DOHH2 (cell line): ENCODE measurements around the gene CGB3.
A peak's percentile ranks its signal among the peaks of the same experiment; 100 is the strongest.

Experiments
- H3F3A ChIP-seq: fragments of 200-600 bp; sonication (generic), shearing (Covaris generic); 2 replicates; pipeline ENCODE4 v1.6.0; 2016; ENCODE audit warnings: antibody characterized with exemption, mild to moderate bottlenecking; ENCODE audit not compliant: control insufficient read depth, insufficient read depth
- H3K27ac ChIP-seq: fragments of 200-600 bp; sonication (generic); 2 replicates; pipeline ENCODE4 v1.5.1; 2014; ENCODE audit warnings: low read depth, mild to moderate bottlenecking, low read length, moderate library complexity
- H3K27me3 ChIP-seq: fragments of 200-600 bp; sonication (generic); 2 replicates; pipeline ENCODE4 v1.6.1; 2014; ENCODE audit warnings: mild to moderate bottlenecking, low read length, mixed read lengths; ENCODE audit not compliant: control insufficient read depth
- H3K36me3 ChIP-seq: fragments of 200-600 bp; sonication (generic); 2 replicates; pipeline ENCODE4 v1.6.1; 2014; ENCODE audit warnings: mild to moderate bottlenecking, low read length, moderate library complexity, mixed read lengths; ENCODE audit not compliant: control insufficient read depth
- H3K4me1 ChIP-seq: fragments of 200-600 bp; sonication (generic); 2 replicates; pipeline ENCODE4 v1.6.1; 2014; ENCODE audit warnings: mild to moderate bottlenecking, low read length, mixed read lengths; ENCODE audit not compliant: control insufficient read depth
- H3K4me2 ChIP-seq: fragments of 200-600 bp; sonication (generic); 2 replicates; pipeline ENCODE4 v1.6.0; 2014; ENCODE audit warnings: mild to moderate bottlenecking, low read length, moderate library complexity
- H3K4me3 ChIP-seq: fragments of 200-600 bp; sonication (generic); 2 replicates; pipeline ENCODE4 v1.5.1; 2014; ENCODE audit warnings: mild to moderate bottlenecking, low read length, mixed read lengths
- H3K79me2 ChIP-seq: fragments of 200-600 bp; sonication (generic); 2 replicates; pipeline ENCODE4 v1.6.1; 2014; ENCODE audit warnings: mild to moderate bottlenecking, low read length, mixed read lengths; ENCODE audit not compliant: control insufficient read depth
- H3K9me2 ChIP-seq: fragments of 200-600 bp; sonication (generic); replicated peaks from 2 replicates; pipeline ENCODE4 v1.6.1; 2014; ENCODE audit warnings: mild to moderate bottlenecking, low read length, mixed read lengths; ENCODE audit not compliant: control insufficient read depth
- H3K9me3 ChIP-seq: fragments of 200-600 bp; sonication (generic); 2 replicates; pipeline ENCODE4 v1.6.1; 2014; ENCODE audit warnings: antibody characterized with exemption, low read length, mixed read lengths; ENCODE audit not compliant: control insufficient read depth, insufficient read depth
- H4K20me1 ChIP-seq: fragments of 200-600 bp; sonication (generic); 2 replicates; pipeline ENCODE4 v1.6.0; 2014; ENCODE audit warnings: low read depth, mild to moderate bottlenecking, antibody characterized with exemption, low read length, moderate library complexity; ENCODE audit not compliant: control insufficient read depth, insufficient read depth
- EZH2phosphoT487 ChIP-seq: fragments of 200-600 bp; sonication (generic); IDR thresholded peaks from 2 replicates; pipeline ENCODE4 v1.6.1; 2017; ENCODE audit warnings: borderline replicate concordance, mild to moderate bottlenecking, antibody characterized with exemption, low read length, moderate library complexity, mixed read lengths
- TF ChIP-seq, protein P1 (sequence below): fragments of 200-600 bp; sonication (generic); IDR thresholded peaks from one replicate; pipeline ENCODE4 v1.5.1; 2014; ENCODE audit warnings: antibody characterized with exemption, mild to moderate bottlenecking, low read depth, low read length; ENCODE audit not compliant: poor library complexity, severe bottlenecking

CGB3 gene

DNA sequence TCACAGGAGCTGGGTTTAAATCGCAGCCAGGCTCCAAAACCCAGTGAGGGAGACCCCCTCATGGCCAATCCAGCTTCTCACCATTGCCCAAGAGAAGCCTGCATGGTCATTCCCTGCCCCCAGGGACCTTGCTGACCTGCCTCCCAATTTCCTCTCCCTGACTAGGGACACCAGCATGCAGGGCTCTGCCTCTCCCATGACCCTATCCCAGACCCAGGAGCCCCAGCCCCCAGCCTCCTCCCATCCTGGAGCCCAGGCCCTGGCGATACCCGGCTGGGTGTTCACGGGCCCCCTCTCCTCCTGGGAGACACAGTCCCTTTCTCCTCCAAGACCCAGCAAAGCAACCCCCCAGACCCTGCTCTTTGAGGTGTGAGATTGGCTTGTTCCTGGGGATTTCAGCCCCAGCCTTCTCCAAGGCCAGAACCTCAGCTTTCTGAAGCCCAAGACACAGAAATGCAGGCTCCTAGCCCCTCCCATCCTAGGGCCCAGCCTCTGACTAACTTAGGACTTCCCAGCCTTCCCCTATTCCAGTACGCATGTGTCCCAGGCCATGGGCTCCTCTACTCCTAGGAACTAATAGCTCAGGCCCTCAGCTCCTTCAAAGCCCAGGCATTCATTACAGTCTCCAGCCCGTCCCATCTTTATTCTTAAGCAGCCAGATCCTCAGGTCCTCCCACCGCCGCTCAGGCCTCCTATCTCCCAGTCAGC lies 32.1 kb downstream of the CGB3 start:
- no peaks in the 10 kb centered on the region for H3K27me3 ChIP-seq
- H3K4me3 ChIP-seq = peak overlapping the region; percentile 81
- H3K27ac ChIP-seq = peak overlapping the region; percentile 22; the same call in 1 of the 2 replicates
- H4K20me1 ChIP-seq = no peaks in the 10 kb centered on the region
- H3K9me2 ChIP-seq = no peaks in the 10 kb centered on the region
- H3K79me2 ChIP-seq = peaks cover 53% of the 10 kb centered on the region
- H3F3A ChIP-seq = no peaks in the 10 kb centered on the region
- H3K4me1 ChIP-seq = peaks cover 20% of the 10 kb centered on the region
- H3K9me3 ChIP-seq = no peaks in the 10 kb centered on the region
- peak overlapping the region; percentile 87 for H3K4me2 ChIP-seq
- peaks cover 28% of the 10 kb centered on the region for H3K36me3 ChIP-seq
- TF ChIP-seq EZH2phosphoT487 = no peak
- TF ChIP-seq, protein P1, sequence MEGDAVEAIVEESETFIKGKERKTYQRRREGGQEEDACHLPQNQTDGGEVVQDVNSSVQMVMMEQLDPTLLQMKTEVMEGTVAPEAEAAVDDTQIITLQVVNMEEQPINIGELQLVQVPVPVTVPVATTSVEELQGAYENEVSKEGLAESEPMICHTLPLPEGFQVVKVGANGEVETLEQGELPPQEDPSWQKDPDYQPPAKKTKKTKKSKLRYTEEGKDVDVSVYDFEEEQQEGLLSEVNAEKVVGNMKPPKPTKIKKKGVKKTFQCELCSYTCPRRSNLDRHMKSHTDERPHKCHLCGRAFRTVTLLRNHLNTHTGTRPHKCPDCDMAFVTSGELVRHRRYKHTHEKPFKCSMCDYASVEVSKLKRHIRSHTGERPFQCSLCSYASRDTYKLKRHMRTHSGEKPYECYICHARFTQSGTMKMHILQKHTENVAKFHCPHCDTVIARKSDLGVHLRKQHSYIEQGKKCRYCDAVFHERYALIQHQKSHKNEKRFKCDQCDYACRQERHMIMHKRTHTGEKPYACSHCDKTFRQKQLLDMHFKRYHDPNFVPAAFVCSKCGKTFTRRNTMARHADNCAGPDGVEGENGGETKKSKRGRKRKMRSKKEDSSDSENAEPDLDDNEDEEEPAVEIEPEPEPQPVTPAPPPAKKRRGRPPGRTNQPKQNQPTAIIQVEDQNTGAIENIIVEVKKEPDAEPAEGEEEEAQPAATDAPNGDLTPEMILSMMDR = no peak

DNA sequence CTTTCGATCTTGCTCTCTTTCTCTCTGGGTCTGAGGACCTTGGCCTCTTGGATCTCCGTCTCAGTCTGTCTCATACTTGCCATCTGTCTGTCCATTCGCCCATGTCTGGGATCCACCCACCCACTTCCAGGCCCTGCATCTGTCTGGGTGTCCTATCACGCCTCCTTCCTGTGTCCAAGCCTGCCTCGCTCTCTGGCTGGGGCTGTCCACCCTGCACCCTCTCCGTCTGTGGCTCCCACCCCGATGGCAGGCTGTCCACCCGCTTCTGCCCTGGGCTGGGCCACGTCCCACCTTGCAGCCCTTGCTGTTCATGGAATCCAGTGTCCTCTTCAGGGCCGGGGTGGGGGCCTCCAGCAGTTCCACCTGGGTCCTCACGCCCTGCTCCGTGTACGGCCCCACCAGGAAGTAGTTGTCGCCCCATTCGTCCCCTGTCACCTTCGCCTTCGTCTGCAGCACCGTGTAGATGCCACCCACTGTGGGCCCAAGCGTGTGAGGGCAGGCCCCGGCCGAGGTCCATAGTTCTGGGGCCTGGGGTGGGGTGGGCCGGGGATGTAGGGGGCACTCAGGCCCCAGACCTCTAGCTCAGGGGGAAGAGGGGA lies 33.0 kb downstream of the CGB3 start:
- H3K9me3 ChIP-seq = no peaks in the 10 kb centered on the region
- H3K9me2 ChIP-seq = no peaks in the 10 kb centered on the region
- H3K4me1 ChIP-seq = peaks cover 20% of the 10 kb centered on the region
- H3K27ac ChIP-seq = no peak overlapping the region
- H3K27me3 ChIP-seq = no peaks in the 10 kb centered on the region
- no peaks in the 10 kb centered on the region for H3F3A ChIP-seq
- H3K4me3 ChIP-seq = no peak overlapping the region
- H3K79me2 ChIP-seq = peaks cover 44% of the 10 kb centered on the region
- TF ChIP-seq EZH2phosphoT487 = no peak
- TF ChIP-seq, protein P1 = no peak
- no peak overlapping the region for H3K4me2 ChIP-seq
- no peaks in the 10 kb centered on the region for H4K20me1 ChIP-seq
- H3K36me3 ChIP-seq = peaks cover 29% of the 10 kb centered on the region

DNA sequence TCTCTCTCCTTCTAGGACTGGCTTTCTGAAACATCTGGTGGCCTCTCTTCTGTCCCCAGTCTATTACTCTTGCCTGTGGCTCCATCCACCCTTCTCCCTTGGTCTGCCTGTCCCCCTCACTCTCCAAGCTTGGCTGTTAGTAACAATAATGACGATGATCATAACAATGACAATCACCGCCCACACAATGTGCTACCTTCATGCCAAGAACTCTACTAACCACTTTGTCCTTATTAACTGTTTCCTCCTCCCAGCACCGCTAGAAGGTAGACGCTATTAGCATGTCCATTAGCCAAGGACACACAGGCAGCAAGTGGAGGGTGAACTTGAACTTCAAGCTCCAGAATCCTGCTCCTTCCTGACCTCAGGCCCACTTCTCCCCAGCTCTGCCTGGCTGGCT lies 33.7 kb downstream of the CGB3 start:
- no peak overlapping the region for H3K4me2 ChIP-seq
- H3K27me3 ChIP-seq = no peaks in the 10 kb centered on the region
- peaks cover 19% of the 10 kb centered on the region for H3K4me1 ChIP-seq
- no peaks in the 10 kb centered on the region for H4K20me1 ChIP-seq
- H3K4me3 ChIP-seq = no peak overlapping the region
- no peaks in the 10 kb centered on the region for H3K9me3 ChIP-seq
- H3K36me3 ChIP-seq = peaks cover 32% of the 10 kb centered on the region
- no peak overlapping the region for H3K27ac ChIP-seq
- no peaks in the 10 kb centered on the region for H3F3A ChIP-seq
- H3K79me2 ChIP-seq = peaks cover 37% of the 10 kb centered on the region
- H3K9me2 ChIP-seq = no peaks in the 10 kb centered on the region
- TF ChIP-seq EZH2phosphoT487 = no peak
- TF ChIP-seq, protein P1 = no peak
